OCI-LY7 (cell line): Measurements from ENCODE around the gene MYL5.

ENCODE experiments used
- CTCF ChIP-seq: fragments of 200-600 bp; sonication (generic); conservative IDR thresholded peaks from 2 replicates; pipeline ENCODE4 v1.5.1; 2014; ENCODE audit warnings: mild to moderate bottlenecking, antibody characterized with exemption, low read length, moderate library complexity, mixed read lengths
- EZH2phosphoT487 ChIP-seq: fragments of 200-600 bp; sonication (generic); IDR thresholded peaks from 2 replicates; pipeline ENCODE4 v1.6.1; 2018; ENCODE audit warnings: low read depth, borderline replicate concordance, mild to moderate bottlenecking, mixed run types, antibody characterized with exemption, low read length, moderate library complexity, mixed read lengths

- no peak for TF ChIP-seq EZH2phosphoT487
- TF ChIP-seq CTCF = no peak
These were observed 55.3 kb downstream of the MYL5 start for GRCh38 chr4:729336-730315.
